ENCODE measurements around the gene SERPINA4.
"Not testable (repeated sequence)": the region's sequence is repeated elsewhere in the genome, so short reads cannot be mapped to it uniquely, and the experiment has no call there.

SERPINA4 gene

DNA sequence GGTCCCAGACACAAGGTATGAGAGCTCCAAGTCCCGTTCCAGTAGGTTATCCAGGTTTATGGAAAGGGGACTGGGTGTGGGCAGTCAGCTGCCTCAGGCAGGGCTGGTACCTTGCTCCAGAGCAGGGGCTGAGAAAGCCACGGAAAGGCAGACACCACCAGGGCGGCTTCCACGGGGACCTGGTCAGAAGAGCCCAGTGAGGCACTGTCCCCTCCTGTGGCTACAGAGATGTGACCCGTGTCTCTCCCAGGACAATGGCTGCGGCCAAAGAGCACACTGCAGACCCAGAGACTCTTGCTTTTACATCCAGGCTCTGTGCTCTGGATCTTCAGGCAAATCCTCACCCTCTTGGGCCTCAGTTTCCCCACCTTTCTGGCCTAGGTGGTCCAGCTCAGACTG lies 8.8 kb downstream of the SERPINA4 start:
- no peak for DNase-seq

DNA sequence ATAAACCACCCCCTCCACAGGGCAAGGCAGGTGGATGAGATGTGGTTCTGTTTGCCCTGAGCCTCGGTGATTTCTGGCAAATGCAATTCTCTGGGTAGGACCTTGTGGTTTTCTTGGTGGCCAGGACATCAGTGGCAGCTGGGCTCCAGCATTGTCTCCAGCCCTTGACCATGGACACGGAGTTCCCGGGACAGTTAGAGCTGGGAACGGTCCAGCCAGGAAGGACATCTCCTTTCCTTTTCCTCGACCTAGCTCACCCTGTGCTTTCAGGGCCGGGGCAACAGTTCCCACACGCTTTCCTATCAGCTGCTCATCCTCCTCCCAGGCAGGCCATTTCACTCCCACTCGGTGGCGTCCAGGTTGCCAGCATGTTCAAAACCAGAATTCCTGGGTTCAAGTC lies 9.2 kb downstream of the SERPINA4 start:
- no peak for DNase-seq

- DNase-seq = no peak
Measured at GRCh38 chr14:94571395-94571794, 10.2 kb downstream of the SERPINA4 start.

- no peak for DNase-seq
Measured at GRCh38 chr14:94571950-94572349, 10.7 kb downstream of the SERPINA4 start.

DNA sequence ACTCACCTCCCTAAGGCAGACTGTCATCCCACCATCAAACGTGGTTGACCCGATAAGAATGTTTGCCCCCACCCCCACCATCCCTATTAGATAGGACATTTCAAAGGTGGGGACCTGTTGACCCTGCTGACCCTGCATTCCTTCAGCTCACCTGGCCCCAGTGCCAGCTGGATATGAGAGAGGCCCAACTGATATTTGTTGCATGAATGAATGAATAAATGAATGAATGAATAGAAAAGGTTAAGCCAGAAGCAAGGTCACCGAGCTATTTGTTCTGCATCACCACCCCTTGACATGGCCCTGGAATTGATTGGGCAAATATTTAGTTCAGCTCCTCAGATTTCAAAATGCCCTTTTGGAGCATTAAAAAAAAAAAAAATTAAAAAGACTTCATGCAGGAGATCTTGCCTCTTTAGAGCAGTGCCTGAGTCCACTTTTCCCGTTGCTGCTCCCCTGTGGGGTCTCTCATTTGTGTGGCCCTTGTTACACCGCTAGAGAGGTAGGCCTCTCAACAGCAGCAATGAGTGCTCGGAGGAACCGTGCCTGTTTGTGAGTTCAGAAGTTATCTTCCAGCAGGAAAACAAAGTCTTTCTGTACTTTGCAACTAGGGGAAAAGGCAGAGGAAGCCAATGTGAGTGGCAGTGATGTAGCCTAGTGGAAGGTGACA lies 11.5 kb downstream of the SERPINA4 start:
- no peak for DNase-seq

DNA sequence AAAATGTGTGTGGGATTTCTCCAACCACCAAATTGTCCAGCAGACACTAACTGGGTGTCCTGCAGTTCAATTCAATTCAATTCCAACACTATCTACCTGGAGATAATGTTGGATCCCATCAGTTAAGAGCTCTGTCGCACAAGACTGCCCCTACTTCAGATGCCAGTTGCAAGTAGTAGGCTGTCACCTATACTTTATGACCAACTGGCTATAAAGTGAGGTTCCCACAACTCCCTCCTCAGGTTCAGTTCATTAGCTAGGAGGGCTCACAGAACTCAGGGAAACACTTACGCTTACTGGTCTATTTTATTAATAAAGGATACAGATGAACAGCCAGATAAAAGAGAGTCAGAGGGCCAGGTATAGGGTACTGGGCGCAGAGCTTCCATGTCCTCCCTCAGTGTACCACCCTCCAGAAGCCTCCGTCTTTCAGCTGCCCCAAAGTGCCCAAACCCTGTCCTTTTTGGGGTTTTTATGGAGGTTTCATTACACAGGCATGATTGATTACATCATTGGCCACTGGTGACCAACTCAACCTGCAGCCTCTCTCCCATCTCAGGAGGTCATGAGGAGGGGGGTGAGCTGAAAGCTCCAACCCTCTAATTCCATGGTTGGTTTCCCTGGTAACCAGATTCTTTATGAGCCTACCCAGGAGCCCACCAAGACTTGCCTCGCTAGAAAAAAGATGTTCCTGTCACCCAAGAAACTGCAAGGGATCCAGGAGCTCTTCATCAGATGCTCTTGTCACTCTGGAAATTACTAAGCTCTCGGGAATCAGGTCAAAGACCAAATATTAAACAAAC lies 12.4 kb downstream of the SERPINA4 start:
- DNase-seq = no peak

GRCh38 chr14:94574336-94574735 lies 13.1 kb downstream of the SERPINA4 start:
- DNase-seq = no peak

DNA sequence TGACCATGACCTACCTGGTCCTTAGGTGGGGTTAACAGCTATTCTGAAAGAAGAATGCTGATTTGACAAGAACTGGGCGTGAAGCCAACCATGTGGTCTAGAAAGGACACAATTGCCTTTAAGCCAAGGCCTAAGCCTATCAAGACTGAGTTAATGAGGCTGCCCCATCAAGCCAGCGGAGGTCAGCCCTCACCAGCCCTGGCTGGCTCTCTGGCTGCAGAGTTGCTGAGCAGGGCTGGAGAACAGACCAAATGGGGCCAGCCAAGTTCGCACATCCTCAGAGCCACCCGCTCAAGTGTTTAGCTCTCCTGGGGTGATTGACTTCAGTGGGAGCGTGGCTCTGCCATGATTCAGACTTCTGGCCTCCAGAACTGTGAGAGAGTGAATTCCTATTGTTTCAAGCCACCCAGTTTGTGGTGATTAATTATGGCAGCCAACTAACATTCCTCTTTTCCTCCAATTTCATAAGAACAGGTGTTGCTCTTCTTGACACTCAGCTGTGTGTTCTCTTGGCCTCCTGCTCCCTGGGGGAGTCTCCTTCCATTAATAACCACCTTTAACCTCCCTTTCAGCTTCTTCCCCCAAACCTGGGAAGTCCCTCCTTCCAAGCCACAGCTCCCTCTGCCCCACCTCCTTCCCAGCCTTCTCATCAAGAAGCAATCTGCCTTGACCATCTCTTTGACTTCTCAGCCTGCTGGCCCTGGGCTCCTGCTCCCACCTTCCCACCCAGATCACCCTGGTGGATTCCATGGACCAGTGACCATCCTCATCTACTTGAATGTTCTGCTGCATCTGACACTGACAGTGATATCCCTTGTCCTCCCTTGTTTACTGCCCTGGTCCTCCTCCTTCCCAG lies 14.7 kb downstream of the SERPINA4 start:
- DNase-seq = no peak

- DNase-seq = not testable (repeated sequence)
Measured at GRCh38 chr14:94577472-94577871, 16.2 kb downstream of the SERPINA4 start.

DNA sequence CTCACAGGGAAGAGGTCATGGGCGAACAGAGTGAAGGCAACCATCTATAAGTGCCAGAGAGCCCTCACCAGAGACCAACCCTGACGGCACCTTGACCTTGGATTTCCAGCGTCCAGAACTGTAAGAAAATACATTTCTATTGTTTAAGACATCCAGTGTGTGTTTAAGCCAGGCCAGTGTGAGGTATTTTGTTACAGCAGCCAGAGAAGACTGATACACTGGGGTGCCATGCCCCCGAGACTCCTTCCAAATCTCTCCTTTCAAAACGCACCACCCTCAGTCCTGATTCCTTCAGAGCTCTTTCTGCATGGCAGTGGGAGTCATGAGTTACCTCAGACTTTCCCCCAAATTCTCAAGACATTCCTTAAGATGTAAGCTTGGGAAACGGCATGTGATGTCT lies 17.5 kb downstream of the SERPINA4 start:
- DNase-seq = no peak

DNA sequence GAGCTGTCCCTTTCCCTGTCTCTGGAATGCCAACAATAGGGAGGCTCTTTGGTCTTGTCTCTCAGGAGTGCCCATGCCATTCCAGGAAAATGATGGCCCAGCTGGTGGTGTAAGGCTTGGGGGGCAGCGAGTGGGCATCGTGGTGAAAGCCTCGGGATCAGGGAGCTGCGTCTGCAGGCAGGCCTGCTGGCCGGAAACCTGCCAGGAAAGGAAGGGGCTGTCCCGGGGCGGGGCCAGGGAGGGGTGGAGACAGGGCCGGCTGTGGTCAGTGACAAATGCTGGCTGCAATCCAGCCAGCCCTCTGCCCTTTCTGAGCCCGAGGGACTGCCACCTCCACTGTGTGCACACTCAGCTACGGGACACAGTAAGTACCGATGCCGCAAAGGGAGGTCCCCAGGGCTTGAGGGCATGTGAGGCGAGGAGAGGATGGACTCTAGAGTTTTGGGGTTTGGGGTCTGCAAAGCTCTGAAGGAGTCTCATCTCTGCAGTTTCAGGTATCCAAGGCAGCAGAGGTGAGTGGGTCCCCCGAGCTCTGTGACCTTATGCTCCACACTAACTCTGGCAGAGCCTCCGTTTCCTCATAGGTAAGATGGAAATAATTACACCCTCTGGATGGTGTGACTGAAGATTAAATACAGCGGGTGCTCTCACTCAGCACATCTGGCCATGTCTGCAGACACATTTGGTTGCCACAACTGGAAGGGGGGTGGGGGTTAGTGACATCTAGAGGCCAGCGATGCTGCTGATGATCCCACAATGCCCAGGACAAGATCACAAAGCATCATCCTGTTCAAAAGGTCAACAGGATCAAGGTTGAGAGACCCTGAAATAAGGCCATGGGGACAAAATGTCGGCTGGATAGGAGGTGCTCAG lies 20.1 kb downstream of the SERPINA4 start, which contains the start of gene SERPINA5:
Gene SERPINA5, plus strand, starts transcription at position 300 of the 873 bp plus-strand sequence. CDS start 5,937 bp downstream, outside the sequence.
- no peak for DNase-seq

- no peak for DNase-seq
Measured at GRCh38 chr14:94582199-94582750, 21.0 kb downstream of the SERPINA4 start.

- no peak for DNase-seq
Measured at GRCh38 chr14:94582851-94583250, 21.6 kb downstream of the SERPINA4 start.

- DNase-seq = no peak
Measured at GRCh38 chr14:94583557-94583956, 22.3 kb downstream of the SERPINA4 start.

DNA sequence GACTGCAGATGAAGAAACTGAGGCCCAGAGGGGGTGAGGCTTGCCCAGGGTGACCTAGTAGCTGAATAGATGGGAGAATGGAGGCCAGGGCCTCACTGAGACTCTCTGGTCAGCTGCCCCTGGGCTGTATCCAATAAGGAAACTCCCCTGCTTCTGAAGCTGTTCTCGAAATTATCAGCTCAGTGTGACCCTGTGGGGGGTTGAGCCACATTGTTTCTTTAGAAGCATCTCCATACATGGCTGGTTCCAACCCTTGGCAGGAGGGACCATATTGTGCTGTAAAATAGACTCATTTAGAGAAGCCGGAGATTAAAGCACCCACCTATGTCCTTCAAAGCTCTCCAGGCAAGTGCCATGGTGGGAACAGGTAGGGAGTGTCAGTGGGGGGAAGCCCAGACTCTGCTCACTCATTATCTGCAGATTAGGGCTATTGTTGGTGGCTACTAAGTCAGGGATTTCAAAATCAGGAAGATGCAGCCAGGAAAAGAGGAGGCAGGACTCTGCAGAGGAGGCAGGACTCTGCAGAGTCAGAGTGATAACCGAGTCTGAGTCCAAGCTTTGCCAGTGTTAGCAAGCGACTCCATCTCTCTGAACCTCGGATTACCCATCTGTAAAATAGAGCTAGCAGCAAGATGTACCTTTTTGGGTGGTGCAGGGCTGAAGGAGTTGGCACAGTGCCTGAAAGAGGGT lies 23.5 kb downstream of the SERPINA4 start:
- DNase-seq = no peak

DNA sequence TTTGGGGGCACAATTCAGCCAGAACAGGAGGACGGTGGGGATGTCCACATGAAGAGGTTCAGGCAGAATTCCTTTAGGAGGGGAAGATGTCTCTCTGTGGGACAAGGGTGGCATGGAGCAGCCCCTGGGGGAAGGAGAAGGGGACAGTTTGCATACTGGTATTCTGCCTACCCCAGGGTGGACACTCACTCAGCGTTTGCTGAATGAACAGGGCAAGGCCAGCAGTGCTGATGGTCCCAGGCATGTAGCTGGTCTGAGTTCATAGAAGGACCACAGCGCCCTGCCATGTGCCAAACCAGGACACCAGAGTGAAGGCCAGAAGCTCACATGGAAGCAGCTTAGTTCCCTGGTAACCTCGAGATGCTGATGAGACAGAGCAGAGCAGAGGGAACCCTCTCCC lies 25.4 kb downstream of the SERPINA4 start:
- no peak for DNase-seq

GRCh38 chr14:94588311-94588710 lies 27.1 kb downstream of the SERPINA4 start:
- DNase-seq = no peak

- no peak for DNase-seq
Measured at GRCh38 chr14:94591073-94591472, 29.8 kb downstream of the SERPINA4 start.

DNA sequence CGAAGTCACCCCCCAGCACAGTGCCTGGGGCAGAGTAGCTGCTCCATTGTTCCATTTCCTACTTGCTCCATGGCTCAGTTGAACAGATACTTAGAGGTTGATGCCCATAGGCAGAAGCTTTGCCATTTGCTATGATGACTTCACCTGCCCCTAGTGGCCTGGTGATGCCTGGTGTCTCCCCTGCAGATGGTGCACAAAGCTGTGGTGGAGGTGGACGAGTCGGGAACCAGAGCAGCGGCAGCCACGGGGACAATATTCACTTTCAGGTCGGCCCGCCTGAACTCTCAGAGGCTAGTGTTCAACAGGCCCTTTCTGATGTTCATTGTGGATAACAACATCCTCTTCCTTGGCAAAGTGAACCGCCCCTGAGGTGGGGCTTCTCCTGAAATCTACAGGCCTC lies 30.6 kb downstream of the SERPINA4 start:
- DNase-seq = no peak

GRCh38 chr14:94592457-94592856 lies 31.2 kb downstream of the SERPINA4 start:
- DNase-seq = no peak

DNA sequence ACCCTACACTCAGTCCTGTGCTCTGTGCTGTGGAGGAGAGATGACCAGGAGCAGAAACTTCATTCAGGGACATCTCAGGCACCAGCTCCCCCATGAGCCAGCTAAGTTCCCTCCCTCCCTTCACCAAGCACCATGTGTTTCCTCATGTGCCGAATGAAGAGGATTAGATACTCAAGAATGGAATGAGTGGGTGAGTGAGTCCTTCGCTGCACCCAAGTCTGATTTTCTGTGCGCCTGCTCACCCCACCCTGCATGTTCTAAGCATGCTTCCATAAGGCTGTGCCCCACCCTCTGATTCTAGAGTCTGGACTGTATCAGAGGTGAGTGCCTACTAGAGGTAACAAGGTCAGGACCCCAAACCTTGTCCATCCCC lies 32.1 kb downstream of the SERPINA4 start:
- no peak for DNase-seq

All from NCI-H2081 treated with DMSO at 0.1 percent for 48 hours (cell line).